GM18858 (cell line): ENCODE measurements around the gene AUTS2.

Source experiments
- ATAC-seq: cut with Tn5 transposase; IDR thresholded peaks from one replicate; pipeline ENCODE4 v1.9.1; 2021; ENCODE audit not compliant: unreplicated experiment

The AUTS2 gene

DNA sequence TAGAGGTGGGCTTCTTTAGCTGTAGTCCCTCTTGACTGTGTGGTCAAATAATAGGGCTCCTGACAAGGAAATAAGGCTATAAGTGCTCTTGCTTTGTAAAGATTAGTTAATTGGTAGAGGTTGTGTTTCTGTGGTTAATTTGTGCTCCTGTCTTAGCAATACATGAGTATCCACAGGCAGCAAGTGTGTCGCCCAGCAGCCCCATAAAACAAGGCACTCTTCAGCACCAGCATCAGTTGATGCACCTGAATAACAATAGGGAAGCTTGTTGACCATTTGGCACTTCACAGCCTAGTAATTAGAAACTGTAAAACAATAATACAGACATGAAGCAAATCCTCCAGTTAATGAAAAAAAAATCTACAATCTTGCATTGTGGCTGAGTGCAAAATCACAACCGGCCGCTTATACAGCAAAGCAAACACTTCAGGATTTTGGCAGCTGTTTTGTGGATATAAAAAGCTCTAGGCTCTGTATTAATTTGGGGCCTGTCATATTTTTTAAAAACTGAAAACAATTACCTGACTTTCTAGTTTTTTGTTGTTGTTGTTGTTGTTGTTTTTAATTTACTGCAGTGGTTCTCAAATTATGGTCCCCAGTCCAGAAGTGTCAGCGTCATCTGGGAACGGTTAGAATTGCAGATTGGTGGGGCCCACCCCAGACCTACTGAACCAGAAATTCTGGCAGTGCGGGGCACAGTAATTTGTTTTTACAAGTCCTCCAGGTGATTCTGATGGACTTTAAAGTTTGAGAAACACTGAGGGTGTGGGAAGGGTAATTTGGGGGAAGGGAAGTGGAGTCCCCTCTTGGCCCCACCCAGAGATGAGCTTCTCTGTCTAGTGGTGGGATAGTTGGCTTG lies 56.8 kb downstream of the AUTS2 start:
- no peak for ATAC-seq

GRCh38 chr7:69656077-69656476 lies 57.8 kb downstream of the AUTS2 start:
- ATAC-seq, result no peak

- ATAC-seq, result no peak
Measured at GRCh38 chr7:69656890-69657289, 58.6 kb downstream of the AUTS2 start.

- no peak for ATAC-seq
Measured at GRCh38 chr7:69657331-69657730, 59.1 kb downstream of the AUTS2 start.

DNA sequence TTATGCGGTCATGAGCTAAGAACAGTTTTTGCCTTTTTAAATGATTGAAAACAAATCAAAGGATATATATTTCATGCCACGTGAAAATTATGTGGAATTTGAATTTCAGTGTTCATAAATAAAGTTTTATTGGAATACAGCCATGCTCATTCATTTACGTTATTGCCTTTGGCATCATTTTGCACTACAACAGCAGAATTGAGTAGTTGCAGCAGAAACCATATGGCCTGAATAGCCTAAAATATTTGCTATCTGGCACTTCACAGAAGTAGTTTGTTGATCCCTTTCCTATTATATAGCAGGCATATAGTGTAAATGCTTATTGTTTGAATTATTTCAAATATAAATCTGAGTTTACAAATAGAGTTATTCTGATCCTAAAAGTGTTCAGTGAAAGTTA lies 59.7 kb downstream of the AUTS2 start:
- no peak for ATAC-seq

DNA sequence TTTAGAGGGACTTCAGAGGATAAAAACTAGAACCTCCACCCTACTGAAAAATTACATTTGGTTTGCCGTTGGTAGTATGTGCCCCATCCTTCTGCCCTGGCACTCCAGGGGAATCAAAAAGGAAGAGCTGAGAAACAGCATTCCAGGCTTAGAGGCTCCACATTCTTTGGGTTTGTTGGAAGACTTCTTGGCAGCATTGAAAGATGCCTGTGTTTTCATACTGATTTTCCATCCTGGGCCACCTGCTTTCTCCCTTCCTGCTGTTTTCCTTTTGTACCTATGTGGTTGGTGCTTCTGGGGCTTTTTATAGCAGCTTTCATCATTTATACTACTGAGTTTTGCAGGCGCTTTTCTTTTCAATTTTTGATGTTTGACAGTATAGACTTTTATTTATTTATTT lies 61.7 kb downstream of the AUTS2 start:
- no peak for ATAC-seq

- ATAC-seq, result no peak
Measured at GRCh38 chr7:69661342-69661741, 63.1 kb downstream of the AUTS2 start.

- peak; percentile 48 for ATAC-seq
Measured at GRCh38 chr7:69663911-69664832, 65.9 kb downstream of the AUTS2 start.

GRCh38 chr7:69665369-69665768 lies 67.1 kb downstream of the AUTS2 start:
- ATAC-seq, result no peak

GRCh38 chr7:69668339-69668870 lies 70.1 kb downstream of the AUTS2 start:
- ATAC-seq, result no peak

- no peak for ATAC-seq
Measured at GRCh38 chr7:69670701-69671100, 72.4 kb downstream of the AUTS2 start.

DNA sequence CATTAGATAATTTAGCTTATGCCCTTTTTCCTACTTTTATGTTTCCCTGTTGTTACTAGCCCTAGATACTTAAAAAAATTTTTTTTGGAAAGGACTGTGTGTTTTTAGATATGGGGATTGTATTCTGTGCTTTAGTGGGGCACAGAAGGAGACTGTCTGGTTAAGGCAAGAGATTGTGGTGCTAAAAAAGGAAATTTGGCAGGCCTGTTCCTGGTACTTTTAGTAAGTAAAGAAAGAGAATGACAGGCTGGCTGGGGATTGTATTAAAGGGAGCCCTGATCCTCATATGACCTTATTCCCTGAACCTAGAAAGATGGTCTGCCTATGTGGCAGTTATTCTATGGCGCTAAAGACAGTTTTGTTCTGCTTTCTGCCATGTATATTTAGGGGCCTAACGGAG lies 74.8 kb downstream of the AUTS2 start:
- ATAC-seq, result no peak

DNA sequence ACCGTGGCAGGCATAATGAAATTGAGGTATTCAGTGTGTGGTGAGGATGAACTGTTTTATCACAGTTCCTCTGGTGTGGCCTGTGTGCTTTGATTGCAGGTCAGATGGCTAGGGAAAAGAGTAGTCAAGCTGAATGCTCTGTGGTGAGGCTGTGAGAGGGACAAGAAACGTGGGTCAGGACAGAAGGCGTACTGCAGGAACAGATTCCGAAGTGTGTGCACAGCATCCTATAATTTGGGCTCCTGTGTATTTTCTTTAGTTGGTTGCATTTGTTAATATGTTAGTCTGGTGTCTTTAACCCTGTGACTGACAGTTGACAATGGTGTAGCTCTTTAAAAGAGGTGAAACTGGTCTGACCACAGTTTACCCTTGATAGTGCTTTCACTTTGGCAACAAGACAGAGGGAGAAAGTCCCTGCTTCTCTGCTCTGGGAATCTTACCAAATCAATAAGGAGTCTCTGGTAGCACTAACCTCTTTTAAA lies 76.5 kb downstream of the AUTS2 start:
- ATAC-seq, result peak; percentile 75

DNA sequence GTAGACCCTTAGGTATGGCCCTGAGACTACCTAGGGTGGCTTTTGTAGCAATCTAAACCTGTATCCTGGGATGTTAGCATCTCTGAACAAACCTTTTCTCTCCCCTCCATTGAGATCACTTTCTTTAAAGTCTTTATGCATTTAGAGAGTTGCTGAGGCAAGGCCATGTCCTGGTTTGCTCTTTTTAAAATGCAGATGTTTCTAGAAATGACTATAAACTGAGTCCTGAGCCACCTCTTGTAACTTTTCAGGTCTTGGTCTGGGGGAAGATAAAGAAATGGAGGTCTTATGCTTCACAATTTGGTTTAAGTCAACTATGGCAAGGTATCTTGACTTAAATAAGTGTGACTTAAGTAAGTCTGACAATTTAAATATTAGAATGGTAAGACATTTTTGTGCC lies 78.0 kb downstream of the AUTS2 start:
- no peak for ATAC-seq

- no peak for ATAC-seq
Measured at GRCh38 chr7:69677054-69677852, 79.0 kb downstream of the AUTS2 start.

DNA sequence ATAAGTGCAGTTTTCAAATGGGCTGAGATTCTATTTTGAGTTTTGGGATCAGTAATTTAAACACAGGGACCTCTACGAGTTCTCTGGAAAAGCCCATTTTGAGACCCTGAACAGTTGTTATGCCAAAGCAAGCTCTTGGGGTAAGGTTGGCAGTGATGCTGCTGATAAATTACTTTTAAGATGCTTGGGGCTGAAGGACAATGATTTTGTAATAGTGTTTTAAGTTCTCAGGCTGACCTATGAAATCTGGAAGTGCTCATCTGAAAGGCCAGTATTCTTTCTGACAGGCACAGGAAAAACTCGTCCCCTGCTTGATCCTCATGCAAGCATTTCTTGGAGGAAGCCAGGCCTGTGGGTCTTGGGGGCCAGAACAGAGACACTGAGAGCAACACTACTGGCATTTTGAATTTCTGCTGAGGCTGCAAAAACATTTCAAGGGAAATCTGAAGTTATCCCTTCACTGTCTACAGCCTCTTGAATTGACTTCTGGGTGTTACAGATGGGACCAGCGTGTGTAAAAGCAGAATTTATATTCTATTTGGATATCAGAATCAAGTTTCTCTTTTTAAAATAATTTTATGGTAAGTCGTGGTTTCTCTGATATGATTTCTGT lies 79.7 kb downstream of the AUTS2 start:
- ATAC-seq, result no peak

- ATAC-seq, result no peak
Measured at GRCh38 chr7:69678494-69679187, 80.4 kb downstream of the AUTS2 start.

GRCh38 chr7:69681181-69681580 lies 82.9 kb downstream of the AUTS2 start:
- ATAC-seq, result no peak

GRCh38 chr7:69682518-69682917 lies 84.2 kb downstream of the AUTS2 start:
- ATAC-seq, result no peak

GRCh38 chr7:69683002-69683401 lies 84.7 kb downstream of the AUTS2 start:
- no peak for ATAC-seq
